ENCODE measurements around the gene C8B.

The C8B gene

GRCh38 chr1:56985857-56986256 lies 20.0 kb upstream of the C8B start:
- no peak for TF ChIP-seq CTCF (IDR thresholded peaks at IDR 0.05; ENCODE audit: low read depth, low read length, missing control alignments)

GRCh38 chr1:56983484-56983883 lies 17.7 kb upstream of the C8B start:
- no peak overlapping the region for H3K4me3 ChIP-seq (ENCODE audit: low read depth, low read length)
- no peak for DNase-seq (ENCODE audit: low read depth)
- no peak for TF ChIP-seq CTCF (IDR thresholded peaks at IDR 0.05; ENCODE audit: low read depth, low read length, missing control alignments)

More at GRCh38 chr1:56985857-56986256, 20.0 kb upstream of the C8B start:
- DNase-seq (ENCODE audit: low read depth): no peak
- H3K4me3 ChIP-seq (ENCODE audit: low read depth, low read length): no peak overlapping the region

- no peak for TF ChIP-seq CTCF (IDR thresholded peaks at IDR 0.05; ENCODE audit: low read depth, low read length, missing control alignments)
- no peak overlapping the region for H3K4me3 ChIP-seq (ENCODE audit: low read depth, low read length)
- DNase-seq (ENCODE audit: low read depth): no peak
These were observed 14.4 kb upstream of the C8B start for GRCh38 chr1:56979986-56980755.

GRCh38 chr1:56978819-56979218 lies 13.0 kb upstream of the C8B start:
- no peak for TF ChIP-seq CTCF (IDR thresholded peaks at IDR 0.05; ENCODE audit: low read depth, low read length, missing control alignments)
- no peak overlapping the region for H3K4me3 ChIP-seq (ENCODE audit: low read depth, low read length)
- DNase-seq (ENCODE audit: low read depth): no peak

- H3K4me3 ChIP-seq (ENCODE audit: low read depth, low read length): no peak overlapping the region
- no peak for DNase-seq (ENCODE audit: low read depth)
- no peak for TF ChIP-seq CTCF (IDR thresholded peaks at IDR 0.05; ENCODE audit: low read depth, low read length, missing control alignments)
These were observed 12.1 kb upstream of the C8B start for GRCh38 chr1:56977910-56978309.

GRCh38 chr1:56975446-56975845 lies 9.6 kb upstream of the C8B start:
- TF ChIP-seq CTCF (IDR thresholded peaks at IDR 0.05; ENCODE audit: low read depth, low read length, missing control alignments): no peak
- no peak for DNase-seq (ENCODE audit: low read depth)
- H3K4me3 ChIP-seq (ENCODE audit: low read depth, low read length): no peak overlapping the region
